Hair follicular keratinocyte (primary cell): Measurements from ENCODE around the gene PLA2R1. TPM values are rescaled to one million over a fixed set of nuclear protein-coding genes. Genes with fewer than 3 reads are reported as not detected.

ENCODE experiments used
- total RNA-seq: library from RNA; depleted of rRNA; stranded (reverse); fragments of >200 nt; gene quantifications from 2 replicates; pipeline ENCODE4 v1.2.3, GENCODE V29; 2015

Gene PLA2R1
- 4.5 and 8.6 TPM in 2 replicates for total RNA-seq

GRCh38 chr2:160062292-160063005 is at the start of gene PLA2R1:
TSS of gene PLA2R1 (minus strand) at chr2:160062615. CDS start at chr2:160062403, 212 bp downstream.

GRCh38 chr2:159904127-159904958 is 158.1 kb downstream of the PLA2R1 start, which contains the start of gene LY75:
TSS of gene LY75 (minus strand) at chr2:159904756.

Other genes with a start within 250 kb of the PLA2R1 start
- gene LY75, start 157.9 kb downstream of the PLA2R1 start, total RNA-seq = 2.7 and 7.8 TPM in 2 replicates
- gene ITGB6, start 137.7 kb upstream of the PLA2R1 start, total RNA-seq = 58.8 and 59.2 TPM in 2 replicates